ENCODE measurements around the gene RABL6.

DNA sequence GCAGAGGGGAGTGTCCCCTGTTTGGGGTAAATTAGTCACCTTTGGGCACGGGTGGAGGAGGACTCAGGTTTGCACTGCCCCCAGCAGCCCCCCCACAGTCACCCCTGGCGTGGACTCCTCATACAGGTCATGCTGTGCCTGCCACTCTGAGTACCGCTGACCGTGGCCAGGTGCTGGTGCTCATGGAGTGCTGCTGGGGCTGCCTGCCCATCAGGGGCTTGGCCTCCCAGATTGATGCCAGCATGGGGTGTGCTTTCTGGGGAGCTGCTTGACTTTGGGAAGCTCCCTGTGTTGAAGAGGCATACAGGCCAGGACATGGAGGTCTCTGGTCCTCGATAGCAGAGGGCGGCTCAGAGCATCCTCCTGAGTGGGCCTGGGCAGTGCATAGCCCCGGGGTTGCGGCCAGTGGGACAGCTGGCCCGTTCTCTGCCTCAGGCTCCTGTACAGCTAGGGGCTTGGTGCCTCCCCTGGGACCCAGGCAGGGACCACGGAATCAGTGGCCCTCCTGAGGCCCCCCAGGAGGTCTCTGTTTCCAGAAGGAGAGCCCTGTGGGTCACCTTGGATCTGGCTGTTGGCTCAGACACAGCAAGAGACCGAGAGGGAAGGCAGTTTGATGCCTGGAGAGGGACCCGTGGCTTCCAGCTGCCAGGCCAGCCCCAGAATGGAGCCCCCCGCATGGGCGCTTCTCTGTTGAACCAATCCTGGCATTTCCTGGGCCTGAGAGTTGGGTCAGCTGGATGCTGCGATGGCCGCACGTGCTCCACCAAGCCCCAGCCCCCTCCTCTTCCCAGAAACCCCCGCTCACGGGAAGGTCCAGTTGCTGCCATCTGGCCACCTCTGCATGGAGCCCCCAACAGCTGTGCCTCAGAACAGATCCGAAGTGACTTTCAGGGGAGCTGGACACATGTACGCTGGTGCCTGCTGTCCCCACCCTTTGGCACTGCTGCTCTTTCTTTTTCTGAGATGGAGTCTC is 28.5 kb downstream of the RABL6 start:
- no peak for TF ChIP-seq ISL1 (CRISPR knock-in tag; IDR thresholded peaks at IDR 0.05)
- no peak for TF ChIP-seq ZFP3 (CRISPR knock-in tag; IDR thresholded peaks at IDR 0.05)
- TF ChIP-seq ZFP30 (CRISPR knock-in tag; IDR thresholded peaks at IDR 0.05): no peak
- TF ChIP-seq TCF4 (CRISPR knock-in tag; IDR thresholded peaks at IDR 0.05; ENCODE audit: borderline replicate concordance): no peak
- TF ChIP-seq, protein P1, sequence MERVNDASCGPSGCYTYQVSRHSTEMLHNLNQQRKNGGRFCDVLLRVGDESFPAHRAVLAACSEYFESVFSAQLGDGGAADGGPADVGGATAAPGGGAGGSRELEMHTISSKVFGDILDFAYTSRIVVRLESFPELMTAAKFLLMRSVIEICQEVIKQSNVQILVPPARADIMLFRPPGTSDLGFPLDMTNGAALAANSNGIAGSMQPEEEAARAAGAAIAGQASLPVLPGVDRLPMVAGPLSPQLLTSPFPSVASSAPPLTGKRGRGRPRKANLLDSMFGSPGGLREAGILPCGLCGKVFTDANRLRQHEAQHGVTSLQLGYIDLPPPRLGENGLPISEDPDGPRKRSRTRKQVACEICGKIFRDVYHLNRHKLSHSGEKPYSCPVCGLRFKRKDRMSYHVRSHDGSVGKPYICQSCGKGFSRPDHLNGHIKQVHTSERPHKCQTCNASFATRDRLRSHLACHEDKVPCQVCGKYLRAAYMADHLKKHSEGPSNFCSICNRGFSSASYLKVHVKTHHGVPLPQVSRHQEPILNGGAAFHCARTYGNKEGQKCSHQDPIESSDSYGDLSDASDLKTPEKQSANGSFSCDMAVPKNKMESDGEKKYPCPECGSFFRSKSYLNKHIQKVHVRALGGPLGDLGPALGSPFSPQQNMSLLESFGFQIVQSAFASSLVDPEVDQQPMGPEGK (CRISPR knock-in tag; IDR thresholded peaks at IDR 0.05; ENCODE audit: borderline replicate concordance): no peak

Data from SK-N-SH treated with all-trans-retinoic acid at 6 μM for 48 hours (cell line).